Lower leg skin (tissue), 4 donors: Measurements from ENCODE around the gene GPC5. TPM values are rescaled to one million over a fixed set of nuclear protein-coding genes. Genes with fewer than 3 reads are reported as not detected.
"Not testable (repeated sequence)": the region's sequence is repeated elsewhere in the genome, so short reads cannot be mapped to it uniquely, and the experiment has no call there.

Experiments
- DNase-seq, 2 donors: peaks; one replicate each; pipeline ENCODE4 v3.0.0-alpha.2; 2019; ENCODE audit warnings: low spot score in 2 of 2
- H3K4me3 ChIP-seq: fragments of 200-600 bp; sonication (generic); 2 replicates; pipeline ENCODE4 v1.5.1; 2017; ENCODE audit warnings: mild to moderate bottlenecking, low read depth; ENCODE audit not compliant: poor library complexity, severe bottlenecking
- POLR2A ChIP-seq, 2 donors: fragments of 450-650 bp; IDR thresholded peaks; one replicate each; pipeline ENCODE4 v1.6.1; 2016 to 2017; ENCODE audit warnings: antibody characterized with exemption in 2 of 2, mild to moderate bottlenecking in 1 of 2, moderate library complexity in 1 of 2
- WGBS, 2 donors: methylation state at CpG; one replicate each; pipeline ENCODE4 v1.1.5; 2018; 5-methylcytosine and 5-hydroxymethylcytosine counted together
- intact Hi-C: fragments of 100-400 bp; cut with DNase I; formaldehyde crosslinking; loops from one replicate; pipeline ENCODE4 v1.15.0; 2023; ENCODE audit warnings: low total_unique reads
- total RNA-seq, 4 donors: library from RNA; depleted of rRNA; stranded (reverse); fragments of >200 nt; gene quantifications; one replicate each; pipeline ENCODE4 v1.1.0, GENCODE V29; 2016
- TF ChIP-seq, protein P1 (sequence below), 3 donors: fragments of 450-650 bp; IDR thresholded peaks; one replicate each; pipeline ENCODE4 v1.5.1; 2016; ENCODE audit warnings: antibody characterized with exemption in 3 of 3, mild to moderate bottlenecking in 3 of 3, moderate library complexity in 2 of 3

Gene GPC5
- total RNA-seq, 4 donors from 2014 or later = 0.46 to 1.3 (median 0.82) TPM

DNA sequence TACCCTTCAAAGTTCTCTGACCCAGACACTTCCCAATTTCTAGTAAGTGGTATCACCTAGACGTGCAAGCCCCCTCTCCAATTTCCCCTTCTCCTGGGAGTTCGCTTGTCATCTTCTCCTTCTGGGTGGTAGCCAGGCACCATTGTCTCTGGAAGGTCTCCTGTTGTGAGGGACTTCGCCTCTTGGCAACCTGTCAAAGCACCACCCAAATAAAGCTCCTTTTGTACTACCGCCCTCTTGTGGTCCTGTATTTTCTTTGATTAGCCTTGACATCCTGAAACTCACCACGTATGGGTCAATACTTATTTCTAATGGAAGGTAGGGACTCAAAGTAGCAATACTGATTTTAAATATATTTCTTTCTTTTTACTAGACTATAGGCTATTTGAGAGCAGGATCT is 8.2 kb downstream of the GPC5 start:
- no peak for DNase-seq
- no peak for TF ChIP-seq POLR2A (IDR thresholded peaks at IDR 0.05)
- TF ChIP-seq, protein P1, sequence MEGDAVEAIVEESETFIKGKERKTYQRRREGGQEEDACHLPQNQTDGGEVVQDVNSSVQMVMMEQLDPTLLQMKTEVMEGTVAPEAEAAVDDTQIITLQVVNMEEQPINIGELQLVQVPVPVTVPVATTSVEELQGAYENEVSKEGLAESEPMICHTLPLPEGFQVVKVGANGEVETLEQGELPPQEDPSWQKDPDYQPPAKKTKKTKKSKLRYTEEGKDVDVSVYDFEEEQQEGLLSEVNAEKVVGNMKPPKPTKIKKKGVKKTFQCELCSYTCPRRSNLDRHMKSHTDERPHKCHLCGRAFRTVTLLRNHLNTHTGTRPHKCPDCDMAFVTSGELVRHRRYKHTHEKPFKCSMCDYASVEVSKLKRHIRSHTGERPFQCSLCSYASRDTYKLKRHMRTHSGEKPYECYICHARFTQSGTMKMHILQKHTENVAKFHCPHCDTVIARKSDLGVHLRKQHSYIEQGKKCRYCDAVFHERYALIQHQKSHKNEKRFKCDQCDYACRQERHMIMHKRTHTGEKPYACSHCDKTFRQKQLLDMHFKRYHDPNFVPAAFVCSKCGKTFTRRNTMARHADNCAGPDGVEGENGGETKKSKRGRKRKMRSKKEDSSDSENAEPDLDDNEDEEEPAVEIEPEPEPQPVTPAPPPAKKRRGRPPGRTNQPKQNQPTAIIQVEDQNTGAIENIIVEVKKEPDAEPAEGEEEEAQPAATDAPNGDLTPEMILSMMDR (IDR thresholded peaks at IDR 0.05) = no peak
- H3K4me3 ChIP-seq = no peak overlapping the region
- intact Hi-C loops = no loop called here
- 55 to 59% methylated on average over 5 of the region's 5 CpGs for WGBS, 2 donors

DNA sequence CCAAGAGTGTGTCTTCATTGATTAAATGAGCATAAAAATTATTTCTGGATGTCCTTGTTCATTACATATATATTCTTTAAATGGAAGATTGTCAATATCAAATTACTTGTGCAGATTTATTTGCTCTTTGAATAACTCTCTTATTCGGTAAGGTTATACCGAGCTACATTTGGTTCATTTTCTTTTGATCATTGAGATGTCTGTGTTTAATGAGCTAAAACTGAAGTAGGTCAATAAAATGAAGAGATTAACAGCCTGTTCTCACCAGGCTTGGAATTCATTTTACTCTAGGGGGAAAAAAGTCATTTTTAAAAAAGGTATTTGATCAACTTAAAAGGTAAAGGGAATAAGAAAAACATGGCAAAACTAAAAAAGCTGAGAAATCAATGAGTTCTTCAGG is 10.6 kb downstream of the GPC5 start:
- no peak overlapping the region for H3K4me3 ChIP-seq
- TF ChIP-seq POLR2A (IDR thresholded peaks at IDR 0.05) = no peak
- TF ChIP-seq, protein P1 (IDR thresholded peaks at IDR 0.05) = no peak
- DNase-seq = no peak
- 67% methylated on average over 2 of the region's 2 CpGs for WGBS, 2 donors
- intact Hi-C loops = no loop called here

DNA sequence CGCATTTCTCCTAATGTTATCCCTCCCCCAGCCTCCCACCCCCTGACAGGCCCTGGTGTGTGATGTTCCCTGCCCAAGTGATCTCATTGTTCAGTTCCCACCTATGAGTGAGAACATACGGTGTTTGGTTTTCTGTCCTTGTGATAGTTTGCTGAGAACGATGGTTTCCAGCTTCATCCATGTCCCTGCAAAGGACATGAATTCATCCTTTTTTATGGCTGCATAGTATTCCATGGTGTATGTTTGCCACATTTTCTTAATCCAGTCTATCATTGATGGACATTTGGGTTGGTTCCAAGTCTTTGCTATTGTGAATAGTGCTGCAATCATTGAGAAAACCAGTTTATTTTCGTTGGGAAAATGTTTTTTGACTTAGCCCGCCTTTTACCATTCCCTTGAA is 18.2 kb downstream of the GPC5 start:
- H3K4me3 ChIP-seq = not testable (repeated sequence)

DNA sequence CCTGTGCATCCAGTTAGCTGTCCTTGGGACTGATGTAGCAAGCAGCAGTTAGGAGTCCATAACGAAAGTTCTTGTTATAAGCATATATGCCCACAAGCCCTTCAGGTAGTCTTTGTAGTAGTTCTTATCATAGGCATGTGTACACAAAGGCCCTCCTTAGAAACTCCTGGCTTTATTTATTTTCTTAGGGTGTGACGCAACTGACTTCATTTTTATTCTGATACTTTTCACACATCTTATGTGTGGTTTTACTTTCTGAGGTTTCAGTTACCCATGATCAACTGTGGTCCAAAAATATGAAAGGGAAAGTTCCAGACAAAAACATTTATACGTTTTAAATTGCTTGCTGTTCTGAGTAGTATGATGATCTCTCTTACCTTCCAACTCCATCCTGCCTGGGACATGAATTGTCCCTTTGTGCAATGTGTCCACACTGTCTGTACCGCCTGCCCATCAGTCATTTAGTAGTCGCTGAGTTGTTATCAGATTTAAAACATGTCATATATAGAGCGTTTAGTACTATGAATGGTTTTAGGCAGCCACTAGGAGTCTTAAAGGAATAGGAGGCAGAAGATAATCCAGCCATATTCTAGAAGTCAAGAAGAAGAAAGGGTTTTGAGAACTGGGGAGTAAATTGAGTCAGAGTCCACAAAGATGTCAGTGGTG is 19.4 kb downstream of the GPC5 start:
- no peak overlapping the region for H3K4me3 ChIP-seq
- DNase-seq = no peak
- intact Hi-C loops = no loop called here
- TF ChIP-seq, protein P1 (IDR thresholded peaks at IDR 0.05) = no peak
- no peak for TF ChIP-seq POLR2A (IDR thresholded peaks at IDR 0.05)
- 46 to 47% methylated on average over 6 of the region's 6 CpGs for WGBS, 2 donors

More for the DNA sequence above, 18.2 kb downstream of the GPC5 start:
- DNase-seq, intact Hi-C loops: not testable (repeated sequence)
- 63 to 68% methylated on average over 5 of the region's 5 CpGs for WGBS, 2 donors

DNA sequence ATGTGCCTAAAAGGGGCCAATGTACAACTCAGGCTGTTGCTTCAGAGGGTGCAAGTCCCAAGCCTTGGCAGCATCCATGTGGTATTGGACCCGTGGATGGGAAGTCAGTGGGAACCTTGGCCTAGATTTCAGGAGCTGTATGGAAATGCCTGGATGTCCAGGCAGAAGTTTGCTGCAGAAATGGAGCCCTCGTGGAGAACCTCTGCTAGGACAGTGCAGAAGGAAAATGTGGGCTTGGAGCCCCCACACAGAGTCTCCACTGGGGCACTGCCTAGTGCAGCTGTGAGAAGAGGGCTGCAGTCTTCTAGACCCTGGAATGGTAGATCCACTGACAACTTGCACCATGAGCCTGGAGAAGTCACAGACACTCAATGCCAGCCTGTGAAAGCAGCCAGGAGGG is 28.5 kb downstream of the GPC5 start:
- TF ChIP-seq POLR2A (IDR thresholded peaks at IDR 0.05) = no peak
- TF ChIP-seq, protein P1 (IDR thresholded peaks at IDR 0.05) = no peak
- DNase-seq = no peak
- 69 to 76% methylated on average over 2 of the region's 2 CpGs for WGBS, 2 donors
- no peak overlapping the region for H3K4me3 ChIP-seq
- intact Hi-C loops = no loop called here

DNA sequence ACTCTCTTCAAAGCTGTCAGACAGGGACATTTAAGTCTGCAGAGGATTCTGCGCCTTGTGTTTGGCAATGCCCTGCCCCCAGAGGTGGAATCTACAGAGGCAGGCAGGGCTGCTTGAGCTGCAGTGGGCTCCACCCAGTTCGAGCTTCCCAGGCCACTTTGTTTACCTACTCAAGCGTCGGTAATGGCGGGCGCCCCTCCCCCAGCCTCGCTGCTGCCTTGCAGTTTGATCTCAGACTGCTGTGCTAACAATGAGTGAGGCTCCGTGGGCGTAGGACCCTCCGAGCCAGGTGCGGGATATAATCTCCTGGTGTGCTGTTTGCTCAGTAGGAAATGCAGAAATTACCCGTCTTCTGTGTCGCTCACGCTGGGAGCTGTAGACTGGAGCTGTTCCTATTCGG is 40.3 kb downstream of the GPC5 start:
- DNase-seq, intact Hi-C loops, H3K4me3 ChIP-seq: not testable (repeated sequence)
- 86 to 91% methylated on average over 14 of the region's 15 CpGs for WGBS, 2 donors

DNA sequence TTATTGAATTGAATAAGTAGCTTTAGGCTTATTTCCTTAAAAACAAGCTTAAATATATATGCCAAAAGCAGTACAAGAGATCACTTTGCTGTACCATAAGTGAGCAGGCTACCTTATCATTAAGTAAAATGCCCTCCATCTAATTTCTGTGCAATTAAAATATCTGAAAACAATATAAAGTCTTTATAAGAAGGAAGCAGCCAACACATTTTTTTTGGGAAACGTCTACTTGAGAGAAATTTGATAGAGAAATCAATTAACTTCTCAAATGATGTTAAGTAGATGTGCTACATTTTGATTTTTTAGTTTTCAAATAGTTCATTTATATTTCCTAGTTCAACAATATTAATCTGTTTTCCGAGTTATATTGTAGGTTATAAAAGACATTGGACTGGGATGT is 52.5 kb downstream of the GPC5 start:
- no peak overlapping the region for H3K4me3 ChIP-seq
- 70 to 79% methylated on average over 2 of the region's 2 CpGs for WGBS, 2 donors
- TF ChIP-seq, protein P1 (IDR thresholded peaks at IDR 0.05) = no peak
- TF ChIP-seq POLR2A (IDR thresholded peaks at IDR 0.05) = no peak
- intact Hi-C loops = no loop called here
- no peak for DNase-seq
